Skin epidermis (tissue), 12 donors: ENCODE data around the gene RELB.
"Not testable (repeated sequence)": the region's sequence is repeated elsewhere in the genome, so short reads cannot be mapped to it uniquely, and the experiment has no call there.

Source experiments
- H3K27ac ChIP-seq, 21 experiments: fragments of 200-600 bp; sonication (generic) in 11 of 21; one replicate each; pipeline ENCODE4 v1.5.0; 2020; ENCODE audit warnings: mild to moderate bottlenecking in 3 of 21, inconsistent platforms in 2 of 21, moderate library complexity in 2 of 21
- H3K4me3 ChIP-seq, 7 experiments: fragments of 200-600 bp; sonication (generic) in 2 of 7; one replicate each; pipeline ENCODE4 v1.5.0; 2020; ENCODE audit warnings: inconsistent platforms in 2 of 7, mild to moderate bottlenecking in 2 of 7, moderate library complexity in 1 of 7

Gene RELB

GRCh38 chr19:44984005-44984404 lies 17.3 kb upstream of the RELB start:
- Histone ChIP-seq H3K27ac (peak overlapping the region in 2 of 21 experiments; percentile 14 to 36), H3K4me3 (no peak overlapping the region)

GRCh38 chr19:44985445-44985844 lies 15.8 kb upstream of the RELB start:
- H3K27ac ChIP-seq, result no peak overlapping the region

GRCh38 chr19:44986389-44986788 lies 14.9 kb upstream of the RELB start:
- Histone ChIP-seq H3K27ac (peak overlapping the region in 1 of 21 experiments; percentile 10), H3K4me3 (no peak overlapping the region)

More at GRCh38 chr19:44985445-44985844, 15.8 kb upstream of the RELB start:
- H3K4me3 ChIP-seq, result no peak overlapping the region

GRCh38 chr19:44987148-44987675 lies 14.1 kb upstream of the RELB start:
- Histone ChIP-seq H3K4me3 (no peak overlapping the region), H3K27ac (peak overlapping the region in 4 of 21 experiments; percentile 21 to 65 (median 47))

GRCh38 chr19:44988273-44988672 lies 13.0 kb upstream of the RELB start:
- H3K27ac ChIP-seq, result peak overlapping the region in 6 of 21 experiments; percentile 3 to 65 (median 28)
- no peak overlapping the region for H3K4me3 ChIP-seq

GRCh38 chr19:44988896-44989556 lies 12.2 kb upstream of the RELB start:
- H3K4me3 ChIP-seq, result no peak overlapping the region
- peak overlapping the region in 6 of 21 experiments; percentile 3 to 65 (median 21) for H3K27ac ChIP-seq

- Histone ChIP-seq H3K27ac (no peak overlapping the region), H3K4me3 (no peak overlapping the region)
Measured at GRCh38 chr19:44990459-44990858, 10.8 kb upstream of the RELB start.

GRCh38 chr19:44990966-44991365 lies 10.3 kb upstream of the RELB start:
- no peak overlapping the region for H3K4me3 ChIP-seq
- no peak overlapping the region for H3K27ac ChIP-seq

GRCh38 chr19:44992336-44993163 lies 8.7 kb upstream of the RELB start:
- no peak overlapping the region for H3K27ac ChIP-seq
- H3K4me3 ChIP-seq, result no peak overlapping the region

GRCh38 chr19:44993526-44993925 lies 7.7 kb upstream of the RELB start:
- Histone ChIP-seq H3K27ac (no peak overlapping the region), H3K4me3 (no peak overlapping the region)

- no peak overlapping the region for H3K27ac ChIP-seq
- no peak overlapping the region for H3K4me3 ChIP-seq
Measured at GRCh38 chr19:44993926-44994537, 7.2 kb upstream of the RELB start.

GRCh38 chr19:44998025-44998424 lies 3.2 kb upstream of the RELB start:
- H3K4me3 ChIP-seq, result no peak overlapping the region
- H3K27ac ChIP-seq, result no peak overlapping the region

- H3K27ac ChIP-seq, result not testable (repeated sequence)
Measured at GRCh38 chr19:44999131-44999925, 1.9 kb upstream of the RELB start.

GRCh38 chr19:45000665-45001064 lies 599 bp upstream of the RELB start:
- Histone ChIP-seq H3K4me3 (peak overlapping the region in 6 of 7 experiments; percentile 11 to 95 (median 82)), H3K27ac (peak overlapping the region in 18 of 21 experiments; percentile 5 to 100 (median 74))

More at GRCh38 chr19:44999131-44999925, 1.9 kb upstream of the RELB start:
- H3K4me3 ChIP-seq, result not testable (repeated sequence)

- no peak overlapping the region for H3K27ac ChIP-seq
- no peak overlapping the region for H3K4me3 ChIP-seq
Measured at GRCh38 chr19:45003485-45003884, 2.2 kb downstream of the RELB start.

GRCh38 chr19:45005787-45006186 lies 4.5 kb downstream of the RELB start:
- Histone ChIP-seq H3K27ac (no peak overlapping the region), H3K4me3 (no peak overlapping the region)

GRCh38 chr19:45008552-45008951 lies 7.3 kb downstream of the RELB start:
- Histone ChIP-seq H3K27ac (peak overlapping the region in 1 of 21 experiments; percentile 17), H3K4me3 (no peak overlapping the region)

- H3K27ac ChIP-seq, result no peak overlapping the region
Measured at GRCh38 chr19:45009625-45010255, 8.5 kb downstream of the RELB start.

GRCh38 chr19:45010306-45010705 lies 9.0 kb downstream of the RELB start:
- Histone ChIP-seq H3K4me3 (no peak overlapping the region), H3K27ac (no peak overlapping the region)

More at GRCh38 chr19:45009625-45010255, 8.5 kb downstream of the RELB start:
- no peak overlapping the region for H3K4me3 ChIP-seq
